ENCODE data around the gene ASB17. TPM values are rescaled to one million over a fixed set of nuclear protein-coding genes. Genes with fewer than 3 reads are reported as not detected.

The ASB17 gene, protein sequence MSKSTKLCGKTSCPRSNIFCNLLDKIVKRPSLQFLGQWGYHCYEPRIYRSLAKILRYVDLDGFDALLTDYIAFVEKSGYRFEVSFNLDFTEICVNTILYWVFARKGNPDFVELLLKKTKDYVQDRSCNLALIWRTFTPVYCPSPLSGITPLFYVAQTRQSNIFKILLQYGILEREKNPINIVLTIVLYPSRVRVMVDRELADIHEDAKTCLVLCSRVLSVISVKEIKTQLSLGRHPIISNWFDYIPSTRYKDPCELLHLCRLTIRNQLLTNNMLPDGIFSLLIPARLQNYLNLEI
- not detected in 2 replicates for total RNA-seq

GRCh38 chr1:75932304-75932703, at the start of gene ASB17:
Gene ASB17 (minus strand): TSS chr1:75932404. CDS start chr1:75932291, 113 bp downstream.

Other genes starting within 250 kb of the ASB17 start
- 55.9 and 63.2 TPM in 2 replicates for gene ACADM, start 207.7 kb downstream of the ASB17 start, total RNA-seq
- gene RABGGTB, start 146.1 kb downstream of the ASB17 start, total RNA-seq, result 134 and 166 TPM in 2 replicates
- gene MSH4, start 135.5 kb downstream of the ASB17 start, total RNA-seq, result 0.14 and 0.27 TPM in 2 replicates
- 39.0 and 62.1 TPM in 2 replicates for gene ST6GALNAC3, start 142.3 kb upstream of the ASB17 start, total RNA-seq

Data from thoracic aorta endothelial cell (primary cell).